PC-3 (cell line): ENCODE data around the gene GRXCR1.

Source experiments
- CTCF ChIP-seq: fragments of 300-600 bp; sonication (generic); conservative IDR thresholded peaks from 2 replicates; pipeline ENCODE4 v1.5.1; 2017; ENCODE audit warnings: antibody characterized with exemption, low read depth, mild to moderate bottlenecking, low read length
- EZH2 ChIP-seq: fragments of 300-600 bp; sonication (generic); IDR thresholded peaks from one replicate; pipeline ENCODE4 v1.6.1; 2017; ENCODE audit warnings: antibody characterized with exemption, mild to moderate bottlenecking, low read length; ENCODE audit not compliant: unreplicated experiment

GRCh38 chr4:42917296-42917695, 24.8 kb downstream of the GRXCR1 start:
- TF ChIP-seq EZH2 (no peak), CTCF (no peak)
